Uterus (tissue), 4 donors: Measurements from ENCODE around the gene GMDS. TPM values are rescaled to one million over a fixed set of nuclear protein-coding genes. Genes with fewer than 3 reads are reported as not detected.

Source experiments
- DNase-seq, 2 donors: peaks; one replicate each; pipeline ENCODE4 v3.0.0-alpha.2; 2019 to 2020
- H3K27ac ChIP-seq, 2 donors: fragments of 200-600 bp; sonication (generic); 1 replicate in 1 of 2; 2 replicates in 1 of 2; pipeline ENCODE4 v1.5.1; 2016 to 2018
- H3K27me3 ChIP-seq, 2 donors: fragments of 200-600 bp; sonication (generic); one replicate each; pipeline ENCODE4 v1.5.1; 2018 to 2019; ENCODE audit warnings: control low read depth in 1 of 2
- H3K36me3 ChIP-seq, 2 donors: fragments of 200-600 bp; sonication (generic); one replicate each; pipeline ENCODE4 v1.5.1; 2019; ENCODE audit warnings: control low read depth in 1 of 2
- H3K4me1 ChIP-seq, 2 donors: fragments of 200-600 bp; sonication (generic); one replicate each; pipeline ENCODE4 v1.5.1; 2018 to 2019; ENCODE audit warnings: control low read depth in 1 of 2
- H3K4me3 ChIP-seq, 2 donors: fragments of 200-600 bp; sonication (generic); 1 replicate in 1 of 2; 2 replicates in 1 of 2; pipeline ENCODE4 v1.5.1; 2018 to 2019; ENCODE audit warnings: mild to moderate bottlenecking in 1 of 2
- H3K9me3 ChIP-seq, 2 donors: fragments of 200-600 bp; sonication (generic); one replicate each; pipeline ENCODE4 v1.5.1; 2019; ENCODE audit warnings: control low read depth in 1 of 2
- CTCF ChIP-seq, 4 experiments: fragments of 200-600 bp in 2 of 4; fragments of 450-650 bp in 2 of 4; sonication (generic) in 2 of 4; IDR thresholded peaks; one replicate each; pipeline ENCODE4 v1.5.1; 2016 to 2019; ENCODE audit warnings: antibody characterized with exemption in 4 of 4, mild to moderate bottlenecking in 2 of 4, moderate library complexity in 1 of 4
- POLR2A ChIP-seq, 2 donors: fragments of 450-650 bp; IDR thresholded peaks; one replicate each; pipeline ENCODE4 v1.6.1; 2016; ENCODE audit warnings: antibody characterized with exemption in 2 of 2, mild to moderate bottlenecking in 1 of 2, moderate library complexity in 1 of 2
- intact Hi-C: fragments of 100-400 bp; cut with DNase I; formaldehyde crosslinking; loops from one replicate; pipeline ENCODE4 v1.15.1; 2023; ENCODE audit warnings: low total_unique reads
- total RNA-seq, 4 donors: library from RNA; depleted of rRNA in 3 of 4; stranded (reverse); fragments of >200 nt in 3 of 4; gene quantifications; one replicate each; pipeline versions ENCODE4 v1.1.0 to v1.2.4, GENCODE V29; 2014 to 2023
- donor health status: DM: yes; HTN: yes; CAD: no.

Gene GMDS
- total RNA-seq, 4 donors from 2014 or later = 5.3 to 17.4 (median 12.9) TPM

- intact Hi-C loops = no loop called here
- Histone ChIP-seq H3K4me3 (no peak overlapping the region), H3K27ac (no peak overlapping the region), H3K9me3 (no peaks in the 10 kb centered on the region), H3K36me3 (no peaks in the 10 kb centered on the region), H3K27me3 (no peaks in the 10 kb centered on the region), H3K4me1 (no peaks in the 10 kb centered on the region)
- no peak for DNase-seq
- TF ChIP-seq POLR2A (IDR thresholded peaks at IDR 0.05) (no peak), CTCF (IDR thresholded peaks at IDR 0.05) (no peak)
Observed at GRCh38 chr6:1839361-1839760, 406.0 kb downstream of the GMDS start.

GRCh38 chr6:1838604-1839213 is 406.7 kb downstream of the GMDS start:
- no peak for TF ChIP-seq POLR2A (IDR thresholded peaks at IDR 0.05)
- no peak for TF ChIP-seq CTCF (IDR thresholded peaks at IDR 0.05)
- H3K27ac ChIP-seq = no peak overlapping the region
- intact Hi-C loops = no loop called here
- H3K4me1 ChIP-seq = peaks cover 0 to 4% of the 10 kb centered on the region in 2 donors
- H3K4me3 ChIP-seq = no peak overlapping the region
- no peaks in the 10 kb centered on the region for H3K27me3 ChIP-seq
- no peaks in the 10 kb centered on the region for H3K36me3 ChIP-seq
- no peaks in the 10 kb centered on the region for H3K9me3 ChIP-seq
- no peak for DNase-seq

GRCh38 chr6:1837826-1838225 is 407.6 kb downstream of the GMDS start:
- TF ChIP-seq CTCF (IDR thresholded peaks at IDR 0.05) = no peak
- TF ChIP-seq POLR2A (IDR thresholded peaks at IDR 0.05) = no peak
- intact Hi-C loops = no loop called here

GRCh38 chr6:1836690-1837089 is 408.7 kb downstream of the GMDS start:
- peaks cover 0 to 6% of the 10 kb centered on the region in 2 donors for H3K4me1 ChIP-seq
- H3K9me3 ChIP-seq = no peaks in the 10 kb centered on the region
- H3K27me3 ChIP-seq = no peaks in the 10 kb centered on the region
- no peak overlapping the region for H3K4me3 ChIP-seq
- DNase-seq = no peak
- intact Hi-C loops = no loop called here
- TF ChIP-seq CTCF (IDR thresholded peaks at IDR 0.05) (no peak), POLR2A (IDR thresholded peaks at IDR 0.05) (no peak)
- no peaks in the 10 kb centered on the region for H3K36me3 ChIP-seq
- H3K27ac ChIP-seq = no peak overlapping the region

More at GRCh38 chr6:1837826-1838225, 407.6 kb downstream of the GMDS start:
- Histone ChIP-seq H3K36me3 (no peaks in the 10 kb centered on the region), H3K4me1 (peaks cover 0 to 6% of the 10 kb centered on the region in 2 donors), H3K9me3 (no peaks in the 10 kb centered on the region), H3K4me3 (no peak overlapping the region), H3K27ac (no peak overlapping the region), H3K27me3 (no peaks in the 10 kb centered on the region)
- DNase-seq = no peak

GRCh38 chr6:1834646-1835516 is 410.5 kb downstream of the GMDS start:
- no peak for DNase-seq
- no peaks in the 10 kb centered on the region for H3K27me3 ChIP-seq
- H3K4me1 ChIP-seq = peaks cover 0 to 6% of the 10 kb centered on the region in 2 donors
- intact Hi-C loops = no loop called here
- no peaks in the 10 kb centered on the region for H3K36me3 ChIP-seq
- no peak overlapping the region for H3K4me3 ChIP-seq
- TF ChIP-seq CTCF (IDR thresholded peaks at IDR 0.05) (no peak), POLR2A (IDR thresholded peaks at IDR 0.05) (no peak)
- H3K9me3 ChIP-seq = no peaks in the 10 kb centered on the region
- H3K27ac ChIP-seq = no peak overlapping the region
